SH-SY5Y (cell line): ENCODE measurements around the gene ST3GAL4.

ENCODE experiments used
- GATA2 ChIP-seq: IDR thresholded peaks from 2 replicates; pipeline ENCODE4 v1.6.1; 2011; ENCODE audit warnings: mild to moderate bottlenecking, low read depth, low read length
- GATA3 ChIP-seq: IDR thresholded peaks from 2 replicates; pipeline ENCODE4 v1.6.1; 2011; ENCODE audit warnings: low read depth, mild to moderate bottlenecking, low read length, moderate library complexity

GRCh38 chr11:126362879-126363655 is 7.6 kb downstream of the ST3GAL4 start:
- no peak for TF ChIP-seq GATA3
- no peak for TF ChIP-seq GATA2
